ENCODE measurements around the gene INO80D.
A peak's percentile ranks its signal among the peaks of the same experiment; 100 is the strongest.
"Not testable (repeated sequence)": the region's sequence is repeated elsewhere in the genome, so short reads cannot be mapped to it uniquely, and the experiment has no call there.

Gene INO80D, protein sequence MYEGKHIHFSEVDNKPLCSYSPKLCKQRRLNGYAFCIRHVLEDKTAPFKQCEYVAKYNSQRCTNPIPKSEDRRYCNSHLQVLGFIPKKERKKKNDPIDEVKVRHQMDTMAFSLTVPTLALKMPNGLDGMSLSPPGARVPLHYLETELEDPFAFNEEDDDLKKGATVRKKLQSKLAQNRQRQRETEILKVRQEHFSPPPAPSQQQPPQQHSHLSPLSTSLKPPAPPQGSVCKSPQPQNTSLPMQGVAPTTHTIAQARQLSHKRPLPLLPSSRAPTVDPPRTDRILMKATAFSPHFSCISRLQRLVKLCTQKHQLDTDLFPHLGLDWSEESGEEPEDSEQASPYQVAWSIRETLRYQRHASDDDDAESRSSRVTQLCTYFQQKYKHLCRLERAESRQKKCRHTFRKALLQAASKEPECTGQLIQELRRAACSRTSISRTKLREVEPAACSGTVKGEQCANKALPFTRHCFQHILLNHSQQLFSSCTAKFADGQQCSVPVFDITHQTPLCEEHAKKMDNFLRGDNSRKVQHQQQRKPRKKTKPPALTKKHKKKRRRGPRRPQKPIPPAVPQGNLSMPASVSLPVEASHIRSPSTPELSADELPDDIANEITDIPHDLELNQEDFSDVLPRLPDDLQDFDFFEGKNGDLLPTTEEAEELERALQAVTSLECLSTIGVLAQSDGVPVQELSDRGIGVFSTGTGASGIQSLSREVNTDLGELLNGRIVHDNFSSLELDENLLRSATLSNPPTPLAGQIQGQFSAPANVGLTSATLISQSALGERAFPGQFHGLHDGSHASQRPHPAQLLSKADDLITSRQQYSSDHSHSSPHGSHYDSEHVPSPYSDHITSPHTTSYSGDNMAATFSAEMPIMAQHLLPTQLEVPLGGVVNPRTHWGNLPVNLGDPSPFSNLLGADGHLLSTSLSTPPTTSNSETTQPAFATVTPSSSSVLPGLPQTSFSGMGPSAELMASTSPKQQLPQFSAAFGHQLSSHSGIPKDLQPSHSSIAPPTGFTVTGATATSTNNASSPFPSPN

DNA sequence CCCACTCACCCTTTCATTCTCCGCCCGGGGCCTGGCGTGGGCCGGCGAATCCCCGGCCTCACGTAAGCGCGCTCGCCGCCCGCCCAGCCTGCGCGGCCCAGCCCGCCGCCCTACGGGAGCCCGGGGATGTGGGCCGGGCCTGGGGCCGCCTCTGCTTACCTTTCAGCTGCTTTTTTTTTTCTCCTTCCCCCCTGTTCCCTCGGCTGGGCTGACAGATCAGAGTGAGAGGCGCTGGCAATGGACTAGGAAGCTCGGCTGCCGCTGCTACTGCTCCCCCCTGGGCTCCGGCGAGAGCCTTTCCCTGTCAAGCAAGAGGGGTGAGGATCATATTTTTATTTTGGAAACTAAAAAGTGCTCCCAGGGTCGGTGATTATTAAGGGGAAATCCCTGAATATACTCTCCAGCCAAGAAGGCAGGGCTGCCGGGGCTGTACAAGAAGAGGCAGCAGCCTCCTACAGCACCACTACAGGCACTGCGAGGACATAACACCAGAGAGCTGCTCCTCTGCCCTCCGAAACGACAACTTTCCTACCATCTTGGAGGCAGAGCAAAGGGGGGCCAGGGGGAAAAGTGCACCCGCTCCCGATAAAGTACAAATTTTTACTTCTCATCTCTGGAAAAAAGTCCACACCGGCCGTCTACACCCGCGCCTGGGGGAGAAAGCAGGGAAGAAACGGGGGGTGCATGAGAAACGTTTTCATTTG, at the start of gene INO80D:
Gene INO80D, minus strand, starts transcription at position 433 of the 704 bp plus-strand sequence. CDS start 23,158 bp downstream, outside the sequence.
- peak; percentile 92 for DNase-seq

DNA sequence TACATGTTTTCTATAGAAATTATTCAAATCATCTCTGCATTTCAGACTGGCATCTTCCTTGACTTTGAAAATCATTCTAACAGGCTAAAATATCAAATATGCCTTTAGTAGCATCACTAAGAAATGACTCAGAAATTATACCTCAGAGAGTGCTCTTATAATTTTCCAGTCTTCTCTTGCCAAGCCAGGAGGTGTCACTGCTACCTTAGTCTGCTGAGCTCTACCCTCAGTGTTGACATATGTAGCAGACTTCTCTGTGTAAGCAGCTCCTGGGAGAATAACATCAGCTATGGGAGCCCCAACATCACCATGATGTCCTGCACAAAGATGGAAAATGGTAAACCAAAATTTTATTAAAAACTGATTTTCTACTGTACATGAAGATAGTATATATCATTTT, 41.7 kb upstream of the INO80D start:
- DNase-seq, result peak; percentile 17

DNA sequence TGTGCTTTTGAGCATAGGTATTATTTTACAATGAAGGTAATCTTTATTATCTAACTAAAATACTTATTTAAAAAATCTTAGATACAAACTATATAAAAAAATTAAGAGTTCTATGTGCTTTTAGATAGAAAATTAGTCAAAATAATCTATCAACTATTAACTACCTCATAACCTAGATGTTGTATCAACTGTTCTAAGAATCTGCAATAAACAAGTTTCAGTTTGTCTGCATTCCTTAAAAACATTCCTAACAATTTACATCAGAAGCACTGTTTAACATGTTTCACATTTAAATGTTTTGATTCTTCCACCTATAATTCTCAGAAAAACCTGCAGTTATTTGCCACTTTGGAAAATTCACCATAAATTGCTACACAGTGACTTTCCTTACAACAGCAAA, 39.9 kb upstream of the INO80D start:
- no peak for DNase-seq

- not testable (repeated sequence) for DNase-seq
These were observed 36.6 kb upstream of the INO80D start for GRCh38 chr2:206122569-206122968.

- DNase-seq, result no peak
These were observed 30.3 kb upstream of the INO80D start for GRCh38 chr2:206116278-206116677.

DNA sequence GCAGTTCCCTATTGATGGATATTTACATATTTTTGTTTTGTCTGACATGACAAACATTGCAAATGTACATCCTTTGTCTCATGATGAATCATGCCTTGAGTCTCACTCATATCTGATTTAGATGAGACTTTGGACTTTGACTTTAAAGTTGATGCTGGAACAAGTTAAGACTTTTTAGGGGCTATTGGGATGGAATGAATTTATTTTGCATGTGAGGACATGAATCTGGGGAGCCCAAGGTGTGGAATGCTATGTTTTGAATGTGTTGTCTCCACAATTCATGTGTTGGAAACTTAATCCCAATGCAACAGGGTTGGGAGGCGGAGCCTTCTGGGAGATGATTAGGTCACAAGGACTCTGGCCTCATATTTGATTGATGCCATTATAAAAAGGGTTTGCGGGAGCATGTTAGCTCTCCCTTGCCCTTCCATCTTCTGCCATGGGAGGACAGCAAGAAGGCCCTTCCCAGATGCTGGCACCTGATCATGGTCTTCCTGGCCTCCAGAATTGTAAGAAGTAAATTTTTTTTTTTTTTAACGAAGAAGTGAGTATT, 29.1 kb upstream of the INO80D start:
- DNase-seq, result no peak

DNA sequence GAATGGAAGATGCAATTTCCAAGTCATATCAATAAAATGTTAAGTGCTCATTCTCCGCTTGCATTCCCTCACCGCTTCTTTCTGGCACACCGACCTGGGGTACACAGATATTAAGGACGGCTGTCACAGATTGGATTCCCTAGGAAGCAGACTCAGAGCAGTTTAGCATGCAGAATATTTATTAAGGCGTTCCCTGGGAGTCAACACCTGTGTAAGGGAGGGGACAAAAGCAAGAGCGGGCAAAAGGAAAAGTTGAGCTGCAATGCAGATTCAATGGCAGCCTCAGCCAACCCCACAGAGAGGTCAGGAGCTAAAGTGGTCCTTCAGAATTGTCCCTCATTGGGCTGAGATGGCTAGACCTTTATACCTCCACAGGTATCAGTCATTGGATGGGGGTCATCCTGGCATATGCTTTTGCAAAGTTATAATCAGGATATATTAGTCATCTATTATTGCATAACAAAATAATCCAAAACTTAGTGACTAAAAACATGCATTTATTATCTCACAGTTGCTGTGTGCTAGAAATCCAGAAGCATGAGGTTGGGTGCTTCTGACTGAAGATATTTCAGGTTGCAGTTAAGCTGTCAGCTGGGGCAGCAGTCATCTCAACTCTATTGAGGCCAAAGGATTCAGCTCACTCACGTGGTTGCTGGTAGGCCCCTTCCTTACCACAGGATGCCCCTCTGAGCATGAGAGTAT, 27.0 kb upstream of the INO80D start:
- no peak for DNase-seq

DNA sequence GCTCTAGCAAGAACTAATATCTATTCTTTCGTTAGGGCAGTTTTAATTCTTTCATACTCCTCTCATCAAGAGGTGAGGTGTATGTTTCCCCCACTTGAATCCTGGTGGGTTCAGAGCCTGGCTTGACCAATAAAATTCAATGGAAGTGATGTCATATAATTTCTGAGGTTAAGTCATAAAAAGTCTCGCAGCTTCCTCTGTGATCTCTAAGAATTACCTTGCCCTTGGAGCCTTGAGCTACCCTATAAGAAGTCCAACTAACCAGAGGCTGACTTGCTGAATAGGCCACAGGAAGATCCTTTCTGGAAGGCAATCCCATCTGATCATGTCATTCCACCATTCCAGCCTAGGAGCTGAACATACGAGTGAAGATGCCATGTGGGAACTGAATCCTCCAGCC, 26.1 kb upstream of the INO80D start:
- no peak for DNase-seq

DNA sequence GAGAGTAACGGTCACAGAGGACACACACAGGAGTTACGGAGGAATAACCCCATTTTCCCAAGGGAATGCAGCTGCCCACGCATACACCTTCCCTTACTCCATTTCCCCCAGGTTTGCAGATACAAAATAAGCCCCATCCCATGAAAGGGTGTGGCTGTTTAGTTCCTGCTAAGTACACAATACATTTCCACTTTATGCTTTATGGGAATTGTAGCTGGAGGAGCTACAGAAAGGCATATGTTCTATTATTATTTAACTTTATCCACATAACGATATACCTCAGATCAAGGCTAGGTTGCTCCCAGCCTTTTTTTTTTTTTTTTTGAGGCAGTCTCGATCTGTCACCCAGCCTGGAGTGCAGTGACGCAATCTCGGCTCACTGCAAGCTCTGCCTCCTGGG, 22.7 kb upstream of the INO80D start:
- no peak for DNase-seq

DNA sequence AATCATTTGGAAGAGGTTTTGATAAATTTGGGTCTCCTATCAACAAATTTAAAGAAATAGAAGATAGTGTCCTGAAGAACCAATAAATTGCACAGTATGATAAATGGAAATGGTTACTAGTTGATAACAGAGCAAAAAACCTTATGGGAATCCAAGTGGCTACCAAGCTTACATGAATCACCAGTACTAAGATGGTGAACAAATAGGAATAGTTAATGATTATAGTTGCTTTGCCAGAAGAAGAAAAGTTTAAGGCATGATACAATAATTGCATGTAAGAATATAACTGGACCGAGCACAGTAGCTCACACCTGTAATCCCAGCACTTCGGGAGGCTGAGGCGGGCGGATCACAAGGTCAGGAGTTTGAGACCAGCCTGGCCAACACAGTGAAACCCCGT, 19.6 kb upstream of the INO80D start:
- no peak for DNase-seq

DNA sequence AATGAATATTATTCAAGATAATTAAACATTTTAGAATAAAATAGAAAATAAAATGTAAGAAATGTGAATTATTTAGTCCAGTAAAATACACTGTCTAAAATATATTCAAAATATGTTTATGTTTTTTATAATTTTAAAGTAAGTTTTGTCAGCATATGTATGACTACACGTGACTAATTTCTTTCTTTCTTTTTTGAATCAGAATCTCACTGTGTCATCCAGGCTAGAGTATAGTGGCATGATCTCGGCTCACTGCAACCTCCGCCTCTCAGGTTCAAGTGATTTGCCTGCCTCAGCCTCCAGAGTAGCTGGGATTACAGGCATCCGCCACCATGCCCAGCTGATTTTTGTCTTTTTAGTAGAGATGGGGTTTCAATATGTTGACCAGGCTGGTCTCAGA, 19.1 kb upstream of the INO80D start:
- DNase-seq, result no peak

GRCh38 chr2:206098872-206099271, 12.9 kb upstream of the INO80D start:
- not testable (repeated sequence) for DNase-seq

GRCh38 chr2:206098471-206098870, 12.5 kb upstream of the INO80D start:
- DNase-seq, result no peak

GRCh38 chr2:206096876-206097275, 10.9 kb upstream of the INO80D start:
- DNase-seq, result no peak

DNA sequence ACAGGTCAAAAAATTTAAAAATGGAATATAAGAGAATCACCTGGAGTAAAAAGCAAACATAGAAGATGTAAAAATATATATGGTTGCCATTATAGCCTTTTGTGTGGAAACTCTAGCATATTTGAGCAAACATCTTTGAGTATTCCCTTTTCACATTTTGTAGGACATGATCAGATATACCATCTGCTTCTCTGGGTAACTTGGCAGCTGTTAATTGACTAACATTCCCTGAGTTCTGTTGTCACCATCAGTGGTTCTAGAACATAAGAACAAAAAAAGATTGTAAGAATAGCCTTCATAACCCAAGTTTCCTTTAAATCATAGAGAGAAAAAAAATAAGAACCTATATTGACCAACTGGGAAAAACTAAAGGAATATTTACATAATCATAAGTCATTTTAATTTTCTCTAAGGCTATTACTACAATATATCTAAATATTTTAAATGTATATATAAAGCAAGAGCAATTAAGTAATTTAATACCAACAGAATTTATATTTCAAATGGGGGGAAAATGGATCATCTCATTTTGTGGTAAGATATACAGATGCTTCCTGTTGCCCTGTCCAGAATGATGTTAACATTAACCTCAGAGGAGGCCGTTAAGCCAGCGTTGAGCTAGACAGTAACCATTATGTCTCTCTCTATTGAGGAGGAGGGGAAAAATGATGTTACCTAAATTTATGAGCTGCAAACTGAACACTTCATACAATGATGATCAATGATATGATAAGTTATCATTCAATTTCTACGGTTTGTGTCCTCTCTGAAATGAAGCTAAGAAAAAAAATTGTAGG, 9.8 kb upstream of the INO80D start:
- DNase-seq, result no peak

DNA sequence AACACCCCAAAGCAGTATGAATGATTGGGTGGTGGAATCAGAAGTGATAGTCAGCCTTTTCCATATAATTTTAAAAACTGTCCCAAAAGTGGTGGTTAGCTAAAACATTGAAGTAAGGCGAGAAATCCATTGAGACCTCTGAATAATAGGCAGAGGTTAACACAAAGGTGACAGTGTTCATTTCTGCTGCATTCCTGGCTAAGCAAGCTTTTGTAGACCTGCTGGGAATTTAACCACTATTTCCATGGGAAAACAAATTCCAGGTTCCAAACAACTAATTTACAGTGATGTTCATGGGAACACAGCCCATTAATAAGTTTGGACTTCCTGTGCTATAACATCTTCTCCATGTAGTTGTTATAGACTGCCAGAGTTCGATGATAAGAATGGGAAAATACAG, 6.3 kb upstream of the INO80D start:
- no peak for DNase-seq

- no peak for DNase-seq
These were observed 2.3 kb upstream of the INO80D start for GRCh38 chr2:206088248-206088647.

DNA sequence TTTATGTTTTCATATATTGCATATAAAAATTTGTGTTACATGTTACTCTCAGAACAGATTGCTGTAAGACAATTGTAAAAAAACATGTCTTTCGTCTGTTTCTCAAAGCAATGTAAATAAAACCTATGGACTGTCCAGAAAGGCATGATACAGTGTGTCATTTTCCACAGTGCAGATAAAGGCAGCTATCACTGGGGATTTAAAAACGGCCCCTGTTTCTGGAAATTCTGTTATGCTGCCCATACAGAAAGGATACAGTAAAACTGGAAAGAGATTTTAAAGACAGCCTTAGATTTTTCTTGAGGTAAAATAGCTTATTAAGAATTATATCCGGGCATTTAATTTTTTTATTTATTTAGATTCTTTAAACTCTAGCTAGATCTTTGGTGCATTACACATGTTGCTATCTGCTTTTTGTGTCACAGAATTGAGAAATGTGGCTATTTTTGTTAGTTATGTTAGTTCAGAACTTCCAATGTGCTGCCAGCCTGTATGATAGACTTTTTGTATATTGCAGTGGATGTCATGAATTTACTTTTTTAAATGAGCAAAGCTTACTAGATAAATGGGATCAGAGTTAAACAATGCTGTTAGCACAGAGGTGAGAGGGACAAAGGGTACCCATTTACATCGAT, 859 bp upstream of the INO80D start:
- DNase-seq, result peak; percentile 46

DNA sequence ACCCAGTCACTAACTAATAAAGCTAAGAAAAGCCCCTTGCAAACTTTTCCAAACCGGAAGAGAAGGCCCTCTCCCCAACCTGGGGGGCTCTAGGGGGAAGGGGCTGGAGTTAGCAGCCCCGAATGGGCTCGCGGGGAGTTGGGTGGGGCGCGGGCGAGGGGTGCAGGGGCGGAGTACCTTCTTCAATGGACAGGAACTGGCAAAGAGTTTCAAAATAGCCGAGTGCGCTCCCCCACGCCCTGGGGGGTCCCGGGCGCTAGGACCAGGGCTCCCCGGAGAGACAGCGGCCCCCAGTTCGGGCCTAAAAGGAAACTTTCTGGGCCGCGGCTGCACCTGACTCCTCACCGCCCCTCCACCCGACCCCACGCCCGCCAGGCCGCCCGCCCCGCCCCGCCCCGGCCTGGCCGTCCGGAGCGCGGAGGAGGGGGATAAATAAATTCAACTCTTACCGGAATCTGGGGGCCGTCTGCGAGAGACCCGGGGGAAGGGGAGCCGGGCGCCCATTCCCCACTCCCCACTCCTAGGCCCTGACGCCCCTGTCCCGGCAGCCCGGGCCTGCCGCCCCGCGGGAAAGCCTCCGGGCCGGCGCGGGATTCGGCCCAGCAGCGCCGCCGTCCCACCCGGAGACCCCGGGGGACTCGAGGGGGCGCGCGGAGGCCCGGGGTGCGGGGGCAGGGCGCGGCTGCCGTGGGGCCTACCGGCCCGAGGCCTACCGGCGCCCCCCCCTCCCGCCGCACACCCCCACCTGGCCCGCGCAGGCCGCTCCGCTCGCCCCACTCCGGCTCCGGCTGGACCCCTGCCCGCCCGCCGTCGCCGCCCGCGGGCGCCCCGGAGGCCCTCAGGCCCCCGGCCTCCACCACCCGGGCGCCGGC, 868 bp downstream of the INO80D start:
- DNase-seq, result peak; percentile 55

DNA sequence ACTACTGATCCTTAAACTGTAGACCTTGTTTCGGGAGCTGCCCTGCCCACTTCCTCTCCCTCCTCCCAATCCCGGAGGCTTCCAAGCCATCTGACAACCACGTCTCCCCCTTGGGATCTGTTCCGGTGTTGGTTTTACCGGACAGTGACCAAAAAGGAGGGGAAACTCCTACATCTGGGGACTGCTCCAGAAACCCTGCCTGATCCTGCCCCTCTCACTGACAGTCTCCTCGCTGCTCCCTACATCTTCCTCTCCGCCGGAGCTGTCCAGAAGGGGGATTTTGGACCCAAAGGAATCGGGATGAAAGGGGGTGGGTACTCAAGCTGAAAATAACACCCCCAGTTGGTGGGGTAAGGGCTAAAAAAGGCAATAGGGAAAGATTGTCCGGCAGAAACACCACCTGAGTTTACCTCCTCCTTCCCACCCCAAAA, 1.5 kb downstream of the INO80D start:
- DNase-seq, result peak; percentile 75

Data from NCI-H82 (cell line).